ENCODE results near the gene GTSF1L. TPM values are rescaled to one million over a fixed set of nuclear protein-coding genes. Genes with fewer than 3 reads are reported as not detected.

Gene GTSF1L
- total and polyA plus RNA-seq, 9 of the 15 experiments (the other 6 are each of a cell fraction or from before 2014, with no cell fraction given), result not detected

GRCh38 chr20:43723735-43724134 lies 3.1 kb downstream of the GTSF1L start:
- Histone ChIP-seq H3K27me3 (ENCODE audit: control insufficient read depth in 2 of 2, insufficient read depth in 2 of 2, low read length in 2 of 2) (peaks cover 12 to 15% of the 10 kb centered on the region in 2 experiments; a peak in 3 of 5 replicates), H4K20me1 (replicated peaks; ENCODE audit: control insufficient read depth, insufficient read depth, low read length) (no peaks in the 10 kb centered on the region), H3K36me3 (ENCODE audit: control insufficient read depth, insufficient read depth, low read length) (no peaks in the 10 kb centered on the region), H3K4me2 (ENCODE audit: insufficient read depth, low read length) (no peak overlapping the region), H3K9me1 (ENCODE audit: control insufficient read depth, insufficient read depth, low read length) (no peaks in the 10 kb centered on the region), H3K79me2 (ENCODE audit: control insufficient read depth, insufficient read depth, low read length) (no peaks in the 10 kb centered on the region), H3K27ac (ENCODE audit: extremely low read depth, low read depth, low read length) (no peak overlapping the region), H2AFZ (ENCODE audit: low read depth, low read length) (no peak overlapping the region), H3K4me1 (replicated peaks in 1 of 2; ENCODE audit: control insufficient read depth in 2 of 2, insufficient read depth in 2 of 2, low read length in 2 of 2) (peaks cover 0 to 8% of the 10 kb centered on the region in 2 experiments; a peak in 1 of 5 replicates), H3K9me3 (replicated peaks; ENCODE audit: control insufficient read depth, insufficient read depth, low read depth, low read length) (no peaks in the 10 kb centered on the region), H3K9ac (ENCODE audit: insufficient read depth in 1 of 2, low read depth in 2 of 2, low read length in 2 of 2) (no peak overlapping the region; a peak in 1 of 4 replicates), H3K4me3 (no peak overlapping the region)
- no peak for ATAC-seq
- no peak for FAIRE-seq
- in situ Hi-C loops (cut with MboI), result no loop called here
- TF ChIP-seq PPARD (CRISPR knock-in tag; IDR thresholded peaks at IDR 0.05), result no peak
- TF ChIP-seq CGGBP1 (CRISPR knock-in tag; IDR thresholded peaks at IDR 0.05), result no peak
- TF ChIP-seq NR2C1 (IDR thresholded peaks at IDR 0.05), result no peak
- no peak for TF ChIP-seq NR2C1 (tag; IDR thresholded peaks at IDR 0.05)
- no peak for TF ChIP-seq ELF1 (tag; IDR thresholded peaks at IDR 0.05)
- DNase-seq (ENCODE audit: extremely low read depth in 1 of 4, low spot score in 3 of 4), result no peak
- POLR2A ChIA-PET, result interaction anchor here (0.6 to 0.7 kb wide), 2 partner anchors 10 to 47 kb away, joined by 3 to 4 read pairs; no protein-coding TSS in a partner anchor
- no TSS peak for BruUV-seq (replicated peaks)
- 2% methylated on average over 3 of the region's 3 CpGs for WGBS (ENCODE audit: insufficient coverage, low coverage, missing lambda C conversion rate)
- intact Hi-C loops (cut with micrococcal nuclease), result loop anchor here (10.0 kb wide), 1 partner anchor 269 kb away; the partner anchor contains the start of gene SRSF6
- CTCF ChIA-PET (ENCODE audit: low intra/inter-chr PET ratio), result no interaction called here

- TF ChIP-seq PTTG1 (tag; IDR thresholded peaks at IDR 0.05; ENCODE audit: low read depth) (no peak), RHOXF2B (CRISPR knock-in tag; conservative IDR thresholded peaks at IDR 0.05) (no peak), CBX5 (IDR thresholded peaks at IDR 0.05; ENCODE audit: borderline replicate concordance, low read depth) (no peak), ZNF263 (CRISPR knock-in tag; IDR thresholded peaks at IDR 0.05; ENCODE audit: borderline replicate concordance) (no peak), FOXK2 (conservative IDR thresholded peaks at IDR 0.05 in 1 of 2, IDR thresholded peaks at IDR 0.05 in 1 of 2; ENCODE audit: low read depth in 2 of 2) (no peak), RBM25 (IDR thresholded peaks at IDR 0.05; ENCODE audit: low read depth, low read length, severe bottlenecking) (no peak), ZNF395 (CRISPR knock-in tag; IDR thresholded peaks at IDR 0.05) (no peak), SAP30 (IDR thresholded peaks at IDR 0.05; ENCODE audit: borderline replicate concordance, insufficient read depth, low read depth, low read length, poor library complexity, severe bottlenecking) (no peak)
- peaks cover 12 to 15% of the 10 kb centered on the region in 2 experiments; a peak in 3 of 5 replicates for H3K27me3 ChIP-seq (ENCODE audit: control insufficient read depth in 2 of 2, insufficient read depth in 2 of 2, low read length in 2 of 2)
- peaks cover 0 to 8% of the 10 kb centered on the region in 2 experiments; a peak in 1 of 5 replicates for H3K4me1 ChIP-seq (replicated peaks in 1 of 2; ENCODE audit: control insufficient read depth in 2 of 2, insufficient read depth in 2 of 2, low read length in 2 of 2)
- no peak for DNase-seq (ENCODE audit: extremely low read depth in 1 of 4, low spot score in 3 of 4)
- BruUV-seq (replicated peaks), result no TSS peak
- H3K4me3 ChIP-seq, result no peak overlapping the region
- no peaks in the 10 kb centered on the region for H3K9me1 ChIP-seq (ENCODE audit: control insufficient read depth, insufficient read depth, low read length)
- H3K9ac ChIP-seq (ENCODE audit: insufficient read depth in 1 of 2, low read depth in 2 of 2, low read length in 2 of 2), result no peak overlapping the region
- H3K4me2 ChIP-seq (ENCODE audit: insufficient read depth, low read length), result no peak overlapping the region
- no peaks in the 10 kb centered on the region for H3K9me3 ChIP-seq (replicated peaks; ENCODE audit: control insufficient read depth, insufficient read depth, low read depth, low read length)
- no peak overlapping the region for H3K27ac ChIP-seq (ENCODE audit: extremely low read depth, low read depth, low read length)
- 0% methylated on average over 3 of the region's 4 CpGs for WGBS (ENCODE audit: insufficient coverage, low coverage, missing lambda C conversion rate)
- no peaks in the 10 kb centered on the region for H3K79me2 ChIP-seq (ENCODE audit: control insufficient read depth, insufficient read depth, low read length)
- ATAC-seq, result no peak
- no peaks in the 10 kb centered on the region for H4K20me1 ChIP-seq (replicated peaks; ENCODE audit: control insufficient read depth, insufficient read depth, low read length)
- no peak overlapping the region for H2AFZ ChIP-seq (ENCODE audit: low read depth, low read length)
- ChIA-PET CTCF (ENCODE audit: low intra/inter-chr PET ratio) (no interaction called here), POLR2A (interaction anchor here (0.6 kb wide), 1 partner anchor 46 kb away, joined by 4 read pairs; no protein-coding TSS in a partner anchor)
- no peaks in the 10 kb centered on the region for H3K36me3 ChIP-seq (ENCODE audit: control insufficient read depth, insufficient read depth, low read length)
- intact Hi-C loops (cut with micrococcal nuclease), result loop anchor here (10.0 kb wide), 1 partner anchor 268 kb away; the partner anchor contains the start of gene SRSF6
- in situ Hi-C loops (cut with MboI), result no loop called here
- FAIRE-seq, result no peak
Observed at GRCh38 chr20:43723186-43723585, 3.6 kb downstream of the GTSF1L start.
